Putamen (tissue), 1 donor: ENCODE data around the gene JPH2.

ENCODE experiments used
- DNase-seq: peaks from one replicate; pipeline ENCODE4 v3.0.0-alpha.2; 2016; ENCODE audit warnings: low spot score

Gene JPH2

DNA sequence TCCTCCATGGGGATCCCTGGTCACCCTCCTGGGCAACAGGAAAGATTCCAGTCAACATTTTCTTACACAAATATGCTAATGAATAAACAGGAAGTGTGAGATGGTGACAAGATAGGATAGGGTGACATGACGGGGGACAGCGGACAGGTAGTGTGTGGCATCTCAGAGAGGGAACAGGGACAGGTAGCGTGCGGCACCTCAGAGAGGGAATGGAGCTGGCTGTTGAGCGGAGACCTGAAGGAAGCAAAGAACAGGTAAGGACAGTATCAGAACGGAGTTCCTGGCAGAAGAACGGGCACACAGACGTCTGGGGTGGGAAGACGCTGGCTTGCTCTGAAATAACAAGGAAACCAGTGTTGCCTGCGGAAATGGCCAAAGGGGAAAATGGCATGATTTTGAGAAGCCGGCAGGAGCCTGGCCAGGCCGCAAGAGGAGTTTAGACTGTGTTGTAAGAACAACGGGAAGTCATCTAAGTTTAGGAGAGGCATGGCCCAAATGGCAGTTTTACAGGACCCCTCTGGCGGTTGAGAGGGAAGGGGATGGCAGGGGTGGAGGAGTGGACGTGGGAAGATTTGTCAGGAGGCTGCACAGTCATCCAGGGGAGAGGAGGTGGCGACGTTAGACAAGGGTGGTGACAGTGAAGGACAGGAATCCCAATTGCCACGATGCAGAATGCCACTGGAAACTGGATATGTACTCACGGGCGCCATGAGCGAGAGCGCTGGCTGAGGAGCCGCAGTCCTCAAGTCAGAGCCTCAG is 111.6 kb downstream of the JPH2 start:
- no peak for DNase-seq

DNA sequence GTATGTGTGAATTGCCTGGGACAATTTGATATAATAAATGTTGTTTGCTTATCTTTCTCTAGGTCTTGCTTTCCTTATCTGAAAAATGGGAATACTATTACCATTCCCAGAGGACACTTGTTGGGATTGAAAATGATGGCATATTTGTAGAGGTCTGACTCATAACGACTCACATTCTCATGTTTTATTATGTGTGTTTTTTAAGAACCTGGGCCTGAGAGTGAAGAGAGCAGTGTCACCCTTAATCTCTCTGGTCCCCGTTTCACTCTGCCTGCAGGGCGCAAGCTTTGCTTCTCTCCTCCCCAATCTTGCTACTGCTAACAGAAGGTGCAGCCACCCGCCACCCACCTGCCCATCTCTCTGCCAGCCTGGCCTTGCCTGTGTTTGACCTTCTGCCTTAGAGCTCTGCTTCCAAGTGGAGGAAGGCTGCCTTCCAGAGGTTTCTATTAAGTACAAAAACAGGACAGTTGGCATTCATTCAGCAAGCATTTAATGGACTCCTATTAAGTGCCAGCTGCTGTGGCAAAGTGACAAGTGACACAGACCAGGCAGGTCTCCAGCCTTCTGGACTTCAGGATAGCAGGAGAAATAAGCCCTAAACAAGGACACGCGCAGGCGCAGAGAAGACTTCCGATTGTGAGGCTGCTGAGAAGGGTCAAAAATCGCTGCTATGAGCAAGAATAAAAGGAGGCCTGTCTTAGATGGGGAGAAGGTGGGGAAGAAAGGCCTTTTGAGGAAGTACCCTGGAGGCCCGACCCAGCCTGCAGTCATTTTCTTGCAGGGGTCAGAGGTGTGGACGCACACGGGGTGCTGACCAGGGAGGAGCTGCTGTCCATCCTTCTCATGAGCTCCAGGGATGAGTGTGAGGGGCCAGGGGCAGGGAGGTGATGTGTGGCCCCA is 112.5 kb downstream of the JPH2 start:
- no peak for DNase-seq

DNA sequence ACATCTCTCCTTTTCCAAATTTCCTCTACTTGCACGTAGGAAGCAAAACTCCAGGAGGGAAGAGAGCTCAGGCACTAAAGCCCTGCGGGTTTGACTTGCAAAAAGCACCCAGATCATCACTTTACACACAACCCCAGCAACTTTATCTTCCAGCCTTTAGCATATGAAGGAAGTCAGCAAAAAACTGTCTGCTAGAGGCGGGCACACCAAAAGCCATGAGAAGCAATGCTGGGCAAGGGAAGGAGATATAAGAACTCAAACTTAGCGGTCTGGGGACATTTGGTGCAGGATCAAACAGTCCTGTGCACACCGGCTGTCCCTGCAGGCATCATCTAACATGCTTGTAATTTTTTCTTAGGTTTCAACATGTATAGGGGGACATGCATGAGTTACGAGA is 113.3 kb downstream of the JPH2 start:
- no peak for DNase-seq

DNA sequence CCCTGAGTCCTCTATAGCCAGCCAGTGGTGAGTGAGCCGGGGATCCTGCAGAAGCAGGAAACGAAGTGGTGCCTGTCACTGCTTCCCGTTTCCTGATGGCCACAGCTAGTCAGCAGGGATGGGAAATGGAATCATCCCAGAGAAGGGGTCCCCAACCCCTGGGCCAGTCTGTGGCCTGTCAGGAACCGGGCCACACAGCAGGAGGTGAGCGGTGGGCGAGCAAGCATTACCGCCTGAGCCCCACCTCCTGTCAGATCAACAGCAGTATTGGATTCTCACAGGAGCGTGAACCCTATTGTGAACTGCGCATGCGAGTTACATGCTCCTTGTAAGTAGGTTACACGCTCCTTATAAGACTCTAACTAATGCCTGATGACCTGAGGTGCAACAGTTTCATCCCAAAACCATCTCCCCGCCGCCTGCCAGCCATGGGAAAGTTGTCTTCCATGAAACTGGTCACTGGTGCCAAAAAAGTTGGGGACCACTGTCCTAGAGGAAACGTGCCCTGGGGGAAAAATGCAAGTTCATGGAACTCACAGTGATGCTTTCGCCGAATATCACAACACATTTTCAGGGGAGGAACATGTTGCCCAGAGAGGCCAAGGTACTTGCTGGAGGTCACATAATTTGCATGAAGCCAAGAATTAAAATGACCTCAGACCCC is 113.8 kb downstream of the JPH2 start:
- no peak for DNase-seq

DNA sequence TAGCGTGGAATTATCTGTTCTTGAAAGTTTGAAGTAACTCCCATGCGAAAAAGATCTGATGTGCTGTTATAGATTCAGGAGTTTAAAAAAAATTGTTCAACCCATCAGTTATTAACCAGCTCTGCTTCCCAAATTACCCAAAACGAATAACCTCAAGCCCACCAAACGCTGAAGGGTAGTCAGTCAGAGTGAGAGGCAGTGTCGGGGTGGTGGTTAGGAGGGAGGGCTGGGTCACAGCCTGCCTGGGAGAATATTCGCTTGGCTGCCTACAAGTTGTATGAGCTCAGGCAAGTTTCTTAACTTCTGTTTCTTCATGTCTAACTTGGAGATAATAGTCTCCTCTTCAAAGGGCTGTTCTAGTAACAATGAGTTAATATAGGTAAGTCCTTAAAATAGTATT is 114.6 kb downstream of the JPH2 start:
- no peak for DNase-seq

DNA sequence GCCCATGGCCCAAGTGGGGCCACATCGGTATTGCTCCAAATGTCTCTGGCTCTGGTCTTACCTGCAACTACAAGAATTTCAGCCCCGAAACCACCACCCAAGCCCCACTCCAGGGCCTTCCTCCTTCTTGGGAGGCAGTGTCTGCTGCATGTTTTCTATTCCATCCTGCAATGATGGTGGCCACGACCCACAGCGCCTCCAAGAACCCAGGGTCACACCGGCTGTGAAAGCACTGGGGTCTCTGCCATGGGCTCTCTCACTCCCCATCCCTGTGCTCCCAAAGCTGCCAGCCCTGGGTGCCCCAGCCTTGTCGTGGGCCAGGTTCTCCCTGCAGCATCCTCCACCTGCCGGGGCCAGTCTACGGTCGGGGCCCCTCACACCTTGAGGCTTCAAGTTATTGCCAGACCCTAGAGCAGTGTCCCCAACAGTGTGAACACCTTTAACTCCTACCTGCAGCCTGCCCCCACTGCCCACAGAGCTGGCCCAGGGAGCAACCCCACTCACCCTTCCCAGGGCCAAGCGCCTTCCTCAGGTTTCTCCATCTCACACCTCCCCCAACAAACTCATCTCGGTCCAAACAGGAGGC is 115.4 kb downstream of the JPH2 start:
- no peak for DNase-seq

DNA sequence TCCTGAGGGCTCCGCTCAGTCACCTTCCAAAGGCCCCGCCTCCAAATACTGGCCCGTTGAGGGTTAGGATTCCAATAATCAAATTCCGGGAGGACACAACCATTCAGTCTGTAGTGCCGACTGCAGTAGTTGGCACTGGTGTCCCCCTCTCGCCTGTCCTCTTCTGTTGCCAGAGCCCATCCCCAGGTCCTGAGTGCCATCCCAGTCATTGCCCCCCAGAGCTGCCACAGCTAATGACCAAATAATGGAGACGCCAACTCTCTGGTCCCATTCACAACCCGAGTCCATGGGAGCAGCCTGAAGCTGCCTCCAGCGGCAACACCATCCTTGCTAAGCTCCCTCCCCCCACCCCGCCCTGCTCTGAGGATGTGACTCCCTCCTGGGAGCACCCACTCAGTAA is 115.9 kb downstream of the JPH2 start:
- DNase-seq, result no peak

DNA sequence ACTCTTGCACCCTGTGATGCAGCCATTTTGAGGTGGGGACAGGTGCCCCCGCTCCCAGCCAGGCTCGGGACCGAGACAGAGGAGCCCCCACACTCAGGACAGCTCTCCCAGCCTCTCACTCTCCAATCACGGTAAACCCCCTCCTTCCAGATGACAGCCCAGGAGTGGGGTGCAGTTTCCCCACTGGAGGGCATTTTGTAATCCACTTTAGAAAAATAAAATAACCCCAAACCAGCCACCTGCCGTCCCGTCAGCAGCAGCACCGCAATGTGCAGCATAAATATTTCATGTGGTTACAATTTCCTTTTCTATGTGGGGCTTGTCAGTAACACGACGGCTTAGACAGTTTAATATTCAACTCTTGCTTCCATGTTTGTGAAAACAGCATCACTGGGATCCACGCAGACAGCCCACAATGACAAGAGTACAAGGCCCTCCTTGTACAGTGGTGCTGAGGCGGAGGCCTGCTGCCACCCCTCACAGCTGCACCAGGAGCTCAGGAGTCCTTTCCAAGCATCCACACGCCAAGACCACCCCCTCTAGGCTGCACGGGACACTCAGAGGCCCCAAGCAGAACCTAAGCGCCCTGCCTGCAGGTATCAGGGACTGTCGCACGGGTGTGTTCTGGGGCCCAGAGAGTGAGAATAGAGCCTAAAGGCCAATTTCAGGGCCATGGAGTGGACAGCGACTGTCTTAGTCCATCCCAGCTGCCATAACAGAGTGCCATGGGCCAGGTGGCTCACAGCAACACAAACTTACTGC is 116.7 kb downstream of the JPH2 start:
- DNase-seq, result peak; percentile 31

DNA sequence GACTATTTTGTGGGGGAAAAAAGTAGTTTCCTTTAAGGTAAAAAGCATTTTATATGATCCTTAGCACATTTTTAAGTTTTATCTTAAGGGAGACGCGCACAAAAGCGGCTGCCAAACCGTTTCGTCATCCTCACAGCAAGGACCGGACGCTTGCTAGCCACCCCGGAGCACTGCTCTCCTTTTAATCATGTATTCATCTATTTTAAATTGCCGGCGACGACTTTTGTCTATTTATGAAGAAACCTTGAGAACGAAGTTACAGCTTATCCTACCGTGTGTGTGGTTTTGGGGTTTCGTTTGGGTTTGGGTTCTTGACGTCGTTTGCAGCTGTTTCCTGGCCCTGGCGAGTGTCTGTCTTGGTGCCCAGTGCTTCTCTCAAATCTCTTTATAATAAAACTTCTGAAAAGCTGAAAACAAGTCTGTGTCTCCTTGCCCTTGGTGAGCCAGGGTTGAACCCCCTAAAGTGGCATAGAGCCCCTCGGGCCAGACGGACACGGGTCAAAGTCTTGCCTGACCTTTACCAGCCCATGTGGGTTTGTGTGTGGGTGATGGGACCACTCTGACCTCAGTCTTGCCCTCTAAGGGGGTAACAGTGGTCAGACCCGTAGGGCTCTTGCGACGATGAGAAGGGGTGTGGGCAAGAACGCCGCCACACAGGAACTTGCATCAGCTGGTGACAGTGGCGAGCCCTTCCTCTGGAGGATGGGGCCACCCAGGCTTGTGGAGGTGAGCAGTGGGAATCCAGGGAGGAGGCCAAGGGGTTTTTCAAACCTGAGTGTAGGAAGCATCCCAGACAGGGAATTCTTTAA is 117.6 kb downstream of the JPH2 start:
- DNase-seq, result no peak

DNA sequence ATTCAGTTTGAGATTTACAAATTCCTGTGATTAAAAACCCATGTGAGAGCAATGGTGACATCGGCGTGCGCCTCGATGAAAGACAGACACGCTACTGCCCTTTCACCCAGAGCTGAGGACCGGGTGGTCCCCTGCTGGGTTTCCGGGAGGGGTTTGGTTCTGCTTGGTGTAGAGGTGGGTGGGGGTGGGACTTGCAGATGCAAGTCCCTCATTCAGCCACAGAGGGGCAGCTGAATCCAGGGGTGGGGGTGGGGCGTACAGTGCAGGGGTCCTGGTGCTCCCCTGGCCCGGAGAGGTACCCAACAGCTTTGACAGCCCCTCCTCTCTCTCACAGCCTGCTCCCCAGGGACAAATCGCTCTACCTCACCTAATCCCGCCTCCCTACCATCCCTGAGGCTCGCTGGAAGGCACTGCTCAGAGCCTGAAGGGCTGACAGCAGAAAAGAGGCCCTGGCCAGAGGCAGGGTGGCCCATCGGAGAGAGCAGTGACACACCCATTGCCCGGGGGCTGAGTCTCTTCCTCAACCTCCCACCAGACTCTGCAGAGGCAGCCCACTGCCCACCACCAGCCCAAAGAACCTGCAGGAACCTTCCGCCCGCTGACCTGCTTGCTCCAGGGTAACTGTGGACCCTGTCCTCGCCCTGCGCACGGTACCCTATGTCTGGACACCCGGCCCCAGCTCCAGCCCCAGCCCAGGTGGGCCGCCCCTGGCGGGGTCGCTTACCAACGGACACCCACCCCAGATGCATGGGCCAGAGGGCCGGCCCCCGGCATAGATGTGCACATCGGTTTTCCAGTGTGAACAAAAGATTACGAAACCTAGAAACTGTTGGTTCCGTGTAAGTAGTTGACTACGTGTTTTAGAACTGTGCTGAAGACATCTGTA is 118.4 kb downstream of the JPH2 start:
- DNase-seq, result no peak

DNA sequence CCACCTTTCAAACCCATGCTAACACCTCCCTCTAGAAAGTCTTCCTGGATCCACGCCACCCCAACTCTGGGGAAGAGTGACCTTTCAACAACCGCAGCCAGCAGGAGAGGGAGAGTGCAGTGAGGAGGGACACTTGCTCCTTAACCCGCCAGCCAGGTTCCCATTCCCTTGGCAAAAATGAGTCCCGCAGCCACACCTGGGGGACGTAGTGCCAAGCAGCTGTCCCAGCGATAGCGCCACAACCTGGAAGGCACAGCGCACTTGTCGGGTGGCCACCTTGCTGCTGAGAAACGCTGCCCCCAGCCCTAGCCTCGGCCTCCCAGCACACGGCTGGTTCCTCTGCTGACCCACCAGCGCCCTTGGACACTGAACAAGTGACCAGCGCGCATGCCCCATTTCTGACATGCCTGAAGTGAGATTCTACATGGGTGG is 119.3 kb downstream of the JPH2 start:
- no peak for DNase-seq

DNA sequence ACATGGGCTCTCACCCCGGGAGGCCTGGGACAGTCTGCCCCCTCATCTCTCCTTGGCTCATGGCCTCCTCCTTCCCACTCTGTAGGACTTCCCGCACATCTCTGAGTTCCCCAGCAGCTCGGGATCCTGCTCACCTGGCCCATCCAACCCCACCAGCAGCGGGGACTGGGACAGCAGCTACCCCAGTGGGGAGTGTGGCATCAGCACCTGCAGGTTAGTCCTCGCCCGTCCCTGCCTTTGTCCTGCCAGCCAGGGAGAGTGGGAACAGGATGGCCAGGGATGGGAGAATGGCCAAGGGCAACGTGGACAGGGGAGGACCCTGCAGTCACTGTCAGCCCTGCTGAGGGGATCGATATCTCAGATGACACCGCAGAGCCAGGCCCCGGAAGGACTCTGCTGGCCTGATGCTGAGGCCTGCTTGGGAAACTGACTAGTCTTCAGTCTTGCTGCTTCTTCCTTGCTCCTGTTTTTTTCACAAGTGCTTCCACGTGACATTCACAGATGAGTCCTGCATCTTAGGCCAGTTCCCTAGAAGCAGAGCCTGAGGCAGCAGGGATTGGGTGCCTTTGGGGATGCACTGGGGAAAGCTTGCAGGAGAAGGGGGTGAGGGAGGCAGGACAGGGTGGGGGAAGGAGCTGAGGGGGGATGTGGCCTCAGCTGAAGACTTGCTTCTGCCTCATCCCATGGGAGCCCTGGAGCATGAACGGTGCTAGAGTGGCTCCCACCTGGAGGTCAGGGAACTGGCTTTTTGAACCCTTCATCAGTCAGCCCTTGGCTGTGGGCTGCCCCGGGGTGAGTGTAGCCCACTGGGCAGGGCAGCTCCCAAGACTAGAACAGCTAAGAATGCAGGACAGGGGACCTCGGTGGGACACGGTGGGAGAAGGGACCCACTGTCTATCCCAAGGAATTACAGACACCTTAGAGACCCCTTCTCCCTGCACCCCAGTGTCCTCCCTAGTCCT is 120.1 kb downstream of the JPH2 start:
- no peak for DNase-seq

DNA sequence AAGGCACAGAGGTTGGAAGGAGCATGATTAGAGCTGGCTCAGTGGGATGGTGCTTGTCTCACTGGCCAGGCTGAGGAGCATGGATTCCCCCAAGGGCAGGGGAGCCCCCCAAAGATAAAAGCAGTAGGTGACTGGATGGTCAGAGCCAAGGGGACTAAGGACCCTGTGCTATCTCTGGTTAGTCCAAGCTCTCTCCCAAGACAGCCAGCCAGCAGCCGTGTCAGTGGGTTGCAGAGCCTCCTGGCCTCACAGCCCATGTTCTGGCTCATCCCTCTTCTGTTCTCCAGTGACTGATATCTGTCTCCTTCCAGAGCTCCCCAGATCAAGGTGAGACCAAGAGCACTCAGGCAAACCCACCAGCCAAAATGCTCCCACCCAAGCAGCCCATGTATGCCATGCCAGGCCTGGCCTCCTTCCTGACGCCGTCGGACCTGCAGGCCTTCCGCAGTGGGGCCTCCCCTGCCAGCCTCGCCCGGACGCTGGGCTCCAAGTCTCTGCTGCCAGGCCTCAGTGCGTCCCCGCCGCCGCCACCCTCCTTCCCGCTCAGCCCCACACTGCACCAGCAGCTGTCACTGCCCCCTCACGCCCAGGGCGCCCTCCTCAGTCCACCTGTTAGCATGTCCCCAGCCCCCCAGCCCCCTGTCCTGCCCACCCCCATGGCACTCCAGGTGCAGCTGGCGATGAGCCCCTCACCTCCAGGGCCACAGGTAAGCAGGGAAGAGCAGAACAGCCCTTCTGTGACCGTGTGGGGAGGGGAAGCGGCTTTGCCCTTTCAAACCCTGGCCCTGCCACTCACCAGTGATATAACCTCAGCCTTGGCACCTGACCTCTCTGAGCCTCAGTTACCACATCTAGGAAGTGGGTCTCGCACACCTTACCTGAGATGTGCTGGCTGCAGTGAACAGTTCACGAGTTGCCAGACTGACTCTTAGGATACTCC is 121.3 kb downstream of the JPH2 start:
- no peak for DNase-seq

DNA sequence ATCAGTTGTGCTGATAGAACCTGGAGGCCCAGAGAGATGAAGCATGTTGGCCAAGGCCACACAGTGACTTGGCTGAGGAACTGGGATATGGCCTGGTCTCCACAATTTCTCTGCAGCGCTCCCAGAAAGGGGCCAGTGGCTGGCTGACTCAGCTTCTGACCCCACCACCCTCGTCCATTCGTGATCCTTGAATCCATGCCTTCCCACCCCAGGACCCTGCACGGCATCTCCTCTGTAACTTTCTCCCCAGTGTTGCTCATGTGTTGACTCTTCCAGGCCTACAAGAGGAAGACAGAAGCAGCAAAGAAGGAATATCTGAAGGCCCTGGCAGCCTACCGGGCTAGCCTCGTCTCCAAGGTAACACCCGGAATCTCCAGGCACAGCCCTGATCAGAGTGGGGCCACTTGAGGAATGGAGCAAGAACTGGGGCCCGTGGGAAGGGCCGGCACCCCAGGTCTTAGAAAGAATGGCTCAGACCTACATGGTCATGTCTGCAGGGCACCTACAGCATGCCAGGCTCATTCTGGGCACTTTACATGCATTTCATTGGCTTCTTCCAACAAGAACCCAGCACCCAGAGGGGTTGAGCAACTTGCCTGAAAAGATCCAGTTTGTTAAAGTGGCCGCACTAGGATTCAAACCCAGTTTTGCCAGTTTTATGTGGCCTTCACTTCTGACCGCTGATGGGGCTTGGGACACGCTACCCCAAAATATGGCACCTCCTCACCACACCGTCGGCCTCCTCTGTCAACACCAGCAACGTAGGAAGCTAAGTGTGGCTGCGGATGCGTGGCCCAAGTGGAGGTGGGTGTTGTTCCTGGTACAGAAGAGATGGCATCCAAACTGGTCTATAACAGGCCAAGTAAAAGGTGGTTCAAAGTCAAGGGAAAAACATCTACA is 122.2 kb downstream of the JPH2 start:
- DNase-seq, result no peak
